Glutamatergic neuron (in vitro differentiated cells): ENCODE data around the gene GPR183. TPM values are rescaled to one million over a fixed set of nuclear protein-coding genes. Genes with fewer than 3 reads are reported as not detected.

Source experiments
- DNase-seq: peaks from one replicate; pipeline ENCODE4 v3.0.0; 2022
- H3K27ac Mint-ChIP-seq: one replicate; pipeline ENCODE4 v1.8.0; 2020; ENCODE audit warnings: mild to moderate bottlenecking, mixed read lengths, inconsistent platforms; ENCODE audit not compliant: unreplicated experiment
- H3K27me3 Mint-ChIP-seq: one replicate; pipeline ENCODE4 v1.8.0; 2020; ENCODE audit warnings: mild to moderate bottlenecking, moderate library complexity, mixed read lengths, inconsistent platforms; ENCODE audit not compliant: unreplicated experiment
- H3K36me3 Mint-ChIP-seq: one replicate; pipeline ENCODE4 v1.8.0; 2020; ENCODE audit warnings: mild to moderate bottlenecking, mixed read lengths, inconsistent platforms; ENCODE audit not compliant: unreplicated experiment
- H3K4me1 Mint-ChIP-seq: one replicate; pipeline ENCODE4 v1.8.0; 2020; ENCODE audit warnings: mild to moderate bottlenecking, low read depth, mixed read lengths, inconsistent platforms; ENCODE audit not compliant: unreplicated experiment
- H3K4me3 Mint-ChIP-seq: one replicate; pipeline ENCODE4 v1.8.0; 2020; ENCODE audit warnings: mild to moderate bottlenecking, mixed read lengths, inconsistent platforms; ENCODE audit not compliant: unreplicated experiment
- H3K9me3 Mint-ChIP-seq: one replicate; pipeline ENCODE4 v1.8.0; 2020; ENCODE audit warnings: mild to moderate bottlenecking, moderate library complexity, mixed read lengths, inconsistent platforms; ENCODE audit not compliant: unreplicated experiment
- total RNA-seq: library from RNA; stranded (reverse); fragmentation: NEBNext Ultra II Directional; extraction: Animal tissue kit (Norgen Biotek cat#: 25700); gene quantifications from one replicate; pipeline ENCODE4 v1.2.1, GENCODE V29; 2021; ENCODE audit not compliant: unreplicated experiment
- TF ChIP-seq, protein P1 (sequence below): fragments of 200-600 bp; sonication (generic); IDR thresholded peaks from one replicate; pipeline ENCODE4 v1.5.0; 2021; ENCODE audit not compliant: partially characterized antibody, unreplicated experiment

Gene GPR183
- total RNA-seq, 1 donor from 2014 or later = not detected

DNA sequence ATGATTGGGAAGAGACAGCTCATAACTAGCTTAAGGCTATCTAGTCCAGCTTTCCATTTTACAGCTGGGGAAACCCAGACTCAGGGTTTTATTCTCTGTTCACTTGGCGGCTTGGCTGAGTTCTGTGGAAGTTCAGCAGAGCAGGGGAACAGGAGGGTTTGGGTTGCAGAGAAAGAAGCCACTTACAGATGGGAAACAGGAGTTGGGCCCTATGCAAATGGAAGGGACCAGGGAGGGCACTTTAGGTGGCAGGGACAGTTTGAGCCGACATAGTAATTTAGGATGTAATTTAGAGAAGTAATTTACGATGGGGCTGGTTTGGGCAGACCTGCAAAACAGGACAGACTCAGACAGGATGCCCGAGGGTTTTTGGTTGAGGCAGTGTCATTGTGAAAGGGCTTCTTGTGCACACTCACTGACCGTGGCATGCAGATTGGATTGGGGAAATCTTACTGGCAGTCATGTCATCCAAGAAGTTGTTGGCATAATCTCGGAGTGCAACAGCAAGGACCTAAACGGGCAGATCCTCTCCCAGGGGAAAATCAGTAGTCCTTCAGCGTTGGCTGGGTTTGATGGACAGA, 47.3 kb upstream of the GPR183 start:
- DNase-seq = no peak
- peaks cover 6% of the 10 kb centered on the region for H3K9me3 Mint-ChIP-seq
- peaks cover 4% of the 10 kb centered on the region for H3K27me3 Mint-ChIP-seq
- no peak overlapping the region for H3K4me3 Mint-ChIP-seq
- peaks cover 11% of the 10 kb centered on the region for H3K4me1 Mint-ChIP-seq
- no peak overlapping the region for H3K27ac Mint-ChIP-seq
- TF ChIP-seq, protein P1, sequence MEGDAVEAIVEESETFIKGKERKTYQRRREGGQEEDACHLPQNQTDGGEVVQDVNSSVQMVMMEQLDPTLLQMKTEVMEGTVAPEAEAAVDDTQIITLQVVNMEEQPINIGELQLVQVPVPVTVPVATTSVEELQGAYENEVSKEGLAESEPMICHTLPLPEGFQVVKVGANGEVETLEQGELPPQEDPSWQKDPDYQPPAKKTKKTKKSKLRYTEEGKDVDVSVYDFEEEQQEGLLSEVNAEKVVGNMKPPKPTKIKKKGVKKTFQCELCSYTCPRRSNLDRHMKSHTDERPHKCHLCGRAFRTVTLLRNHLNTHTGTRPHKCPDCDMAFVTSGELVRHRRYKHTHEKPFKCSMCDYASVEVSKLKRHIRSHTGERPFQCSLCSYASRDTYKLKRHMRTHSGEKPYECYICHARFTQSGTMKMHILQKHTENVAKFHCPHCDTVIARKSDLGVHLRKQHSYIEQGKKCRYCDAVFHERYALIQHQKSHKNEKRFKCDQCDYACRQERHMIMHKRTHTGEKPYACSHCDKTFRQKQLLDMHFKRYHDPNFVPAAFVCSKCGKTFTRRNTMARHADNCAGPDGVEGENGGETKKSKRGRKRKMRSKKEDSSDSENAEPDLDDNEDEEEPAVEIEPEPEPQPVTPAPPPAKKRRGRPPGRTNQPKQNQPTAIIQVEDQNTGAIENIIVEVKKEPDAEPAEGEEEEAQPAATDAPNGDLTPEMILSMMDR = no peak
- peaks cover 5% of the 10 kb centered on the region for H3K36me3 Mint-ChIP-seq

DNA sequence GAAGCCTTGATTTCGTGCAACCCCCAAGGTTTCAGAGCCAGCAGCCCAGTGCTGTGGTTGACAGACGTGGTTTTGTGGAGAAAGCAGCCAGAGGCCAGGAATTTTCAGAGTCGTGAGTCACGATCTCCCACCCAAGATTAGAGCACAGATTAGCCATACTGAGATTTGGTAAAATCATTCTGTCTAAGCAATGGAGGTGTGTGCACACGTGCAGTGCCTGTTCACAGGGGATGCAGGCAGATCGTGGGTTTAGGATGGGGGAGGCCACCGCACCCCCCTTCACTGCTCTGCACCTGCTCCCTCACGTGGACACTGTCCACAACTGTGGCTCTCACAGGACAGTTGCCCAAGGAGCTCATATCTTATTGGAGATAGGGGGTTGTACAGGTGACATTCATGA, 46.6 kb upstream of the GPR183 start:
- no peak for DNase-seq
- H3K4me3 Mint-ChIP-seq = no peak overlapping the region
- TF ChIP-seq, protein P1 = no peak
- H3K9me3 Mint-ChIP-seq = peaks cover 5% of the 10 kb centered on the region
- no peak overlapping the region for H3K27ac Mint-ChIP-seq
- peaks cover 12% of the 10 kb centered on the region for H3K4me1 Mint-ChIP-seq
- peaks cover 8% of the 10 kb centered on the region for H3K36me3 Mint-ChIP-seq
- peaks cover 4% of the 10 kb centered on the region for H3K27me3 Mint-ChIP-seq

DNA sequence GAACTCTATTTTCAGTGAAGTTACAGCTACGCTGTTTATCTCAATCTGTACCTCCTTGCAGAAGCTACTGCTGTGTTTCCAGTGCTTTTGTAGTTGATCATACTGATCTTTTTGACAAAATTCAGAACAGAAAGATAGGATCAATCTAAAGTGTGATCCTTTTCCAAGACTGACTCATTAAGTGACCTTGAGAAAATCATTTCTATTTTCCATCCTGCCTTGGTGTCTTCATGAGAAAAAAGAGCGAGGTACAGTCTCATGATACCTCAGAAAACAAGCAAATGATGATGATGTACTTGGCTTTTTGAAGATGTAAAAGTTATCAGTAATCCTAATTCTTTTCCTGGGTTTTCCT, 46.0 kb upstream of the GPR183 start:
- TF ChIP-seq, protein P1 = no peak
- H3K27ac Mint-ChIP-seq = no peak overlapping the region
- H3K4me3 Mint-ChIP-seq = no peak overlapping the region
- H3K27me3 Mint-ChIP-seq = peaks cover 4% of the 10 kb centered on the region
- H3K36me3 Mint-ChIP-seq = peaks cover 7% of the 10 kb centered on the region
- peaks cover 14% of the 10 kb centered on the region for H3K4me1 Mint-ChIP-seq
- no peak for DNase-seq
- H3K9me3 Mint-ChIP-seq = peaks cover 5% of the 10 kb centered on the region

DNA sequence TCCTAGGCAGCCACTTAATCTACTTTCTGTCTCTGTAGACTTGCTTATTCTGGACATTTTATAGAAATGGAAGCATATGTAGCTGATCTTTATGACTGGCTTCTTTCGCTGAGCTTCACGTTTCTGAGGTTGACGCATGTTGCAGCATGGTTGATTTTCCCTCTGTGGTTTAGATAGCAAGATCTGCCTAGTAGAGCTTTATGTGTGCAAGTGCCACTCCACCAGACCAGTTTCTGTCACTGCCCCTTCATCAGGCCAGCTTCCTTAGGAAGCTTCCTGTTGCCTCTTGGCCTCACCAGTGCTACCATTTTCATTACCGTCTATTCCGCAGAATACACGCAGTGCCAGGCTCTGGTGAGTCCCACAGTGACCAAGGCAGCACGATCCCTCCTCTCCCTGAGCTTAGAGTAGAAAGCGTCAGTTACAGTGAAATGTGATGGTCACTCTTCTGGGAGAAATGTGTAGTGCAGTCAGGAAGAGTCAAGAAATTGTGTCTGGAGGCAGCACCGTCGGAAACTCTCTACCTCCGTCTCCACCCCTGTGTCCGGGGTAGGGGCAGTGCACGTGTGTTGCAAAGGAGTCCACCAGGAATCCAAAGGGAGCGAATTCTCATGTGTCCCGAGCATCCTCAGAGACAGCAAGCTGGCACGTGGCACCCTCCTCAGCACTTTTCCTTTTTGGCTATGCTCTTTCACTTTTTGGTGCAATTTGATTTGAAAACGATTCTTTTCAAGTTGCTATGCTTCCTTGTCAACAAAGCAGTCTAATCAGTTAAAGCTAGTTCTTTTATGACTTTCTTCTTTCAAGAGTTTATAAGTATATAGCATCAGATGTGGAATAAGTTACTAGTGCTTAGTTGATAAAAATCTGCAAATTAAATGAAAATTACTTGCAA, 45.4 kb upstream of the GPR183 start:
- Mint-ChIP-seq H3K4me3 (no peak overlapping the region), H3K27ac (no peak overlapping the region), H3K27me3 (peaks cover 4% of the 10 kb centered on the region), H3K36me3 (peaks cover 7% of the 10 kb centered on the region), H3K4me1 (peaks cover 19% of the 10 kb centered on the region), H3K9me3 (peaks cover 5% of the 10 kb centered on the region)
- DNase-seq = no peak
- TF ChIP-seq, protein P1 = no peak

DNA sequence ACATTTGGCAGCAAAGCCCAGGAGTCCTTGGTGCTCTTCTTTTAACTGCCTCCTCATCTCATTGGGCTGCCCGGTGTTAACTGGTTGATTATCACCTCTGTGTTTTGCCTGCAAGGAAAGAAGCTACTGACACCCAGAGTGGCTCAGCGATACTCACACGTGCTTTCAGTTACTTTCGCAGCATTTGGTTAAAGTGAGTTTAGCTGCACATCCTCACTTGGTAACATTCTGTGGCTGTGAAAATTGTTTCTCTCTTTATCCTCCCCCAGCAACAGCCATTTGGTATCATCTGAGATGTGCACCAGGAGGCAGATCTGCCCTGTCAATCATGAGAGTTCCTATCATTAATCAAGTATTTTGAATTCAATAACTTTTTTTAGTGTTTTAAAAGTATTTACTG, 44.6 kb upstream of the GPR183 start:
- Mint-ChIP-seq H3K27ac (no peak overlapping the region), H3K4me3 (no peak overlapping the region), H3K4me1 (peaks cover 20% of the 10 kb centered on the region), H3K9me3 (peaks cover 5% of the 10 kb centered on the region), H3K36me3 (peaks cover 7% of the 10 kb centered on the region), H3K27me3 (peaks cover 4% of the 10 kb centered on the region)
- TF ChIP-seq, protein P1 = no peak
- no peak for DNase-seq
